A549 (cell line): Measurements from ENCODE around the gene PALM3.

Source experiments
- CTCF ChIP-seq: fragments of >200 bp; sonication (Bioruptor Twin); formaldehyde crosslinking; IDR thresholded peaks from 3 replicates; pipeline ENCODE4 v1.5.1; 2016
- EP300 ChIP-seq, 2 experiments: fragments of >200 bp; sonication (Bioruptor Twin); formaldehyde crosslinking; IDR thresholded peaks; 2 replicates in 1 of 2; 3 replicates in 1 of 2; pipeline ENCODE4 v1.6.1; 2016 to 2017
- HES2 ChIP-seq: fragments of >200 bp; sonication (Bioruptor Twin); formaldehyde crosslinking; IDR thresholded peaks from 2 replicates; pipeline ENCODE4 v1.6.1; 2016
- MAZ ChIP-seq: fragments of 150-350 bp; IDR thresholded peaks from 2 replicates; pipeline ENCODE4 v1.6.1; 2014; ENCODE audit warnings: antibody characterized with exemption, low read depth, low read length, borderline replicate concordance
- NPAS2 ChIP-seq: fragments of 250-450 bp; sonication (Bioruptor Pico); IDR thresholded peaks from 2 replicates; pipeline ENCODE4 v1.8.0; 2022; ENCODE audit warnings: mild to moderate bottlenecking, moderate library complexity, borderline replicate concordance
- POLR2A ChIP-seq: IDR thresholded peaks from 2 replicates; pipeline ENCODE4 v1.6.1; 2012; ENCODE audit warnings: mild to moderate bottlenecking, low read length
- SREBF2 ChIP-seq: fragments of 450-650 bp; IDR thresholded peaks from 2 replicates; pipeline ENCODE4 v1.6.1; 2014; ENCODE audit warnings: mild to moderate bottlenecking, moderate library complexity
- USF2 ChIP-seq: fragments of 450-650 bp; IDR thresholded peaks from 2 replicates; pipeline ENCODE4 v1.6.1; 2014; ENCODE audit warnings: antibody characterized with exemption

GRCh38 chr19:14103310-14103709 is 41.4 kb upstream of the PALM3 start:
- no peak for TF ChIP-seq POLR2A
- TF ChIP-seq MAZ, result no peak
- no peak for TF ChIP-seq EP300 (IDR thresholded peaks at IDR 0.05)
- no peak for TF ChIP-seq SREBF2
- TF ChIP-seq NPAS2 (CRISPR knock-in tag), result no peak
- no peak for TF ChIP-seq CTCF
- no peak for TF ChIP-seq HES2
- TF ChIP-seq USF2, result no peak
